ENCODE results near the gene MYADML2. TPM values are rescaled to one million over a fixed set of nuclear protein-coding genes. Genes with fewer than 3 reads are reported as not detected.

The MYADML2 gene
- total RNA-seq, 1 experiment from 2014 or later = 0.22 TPM

DNA sequence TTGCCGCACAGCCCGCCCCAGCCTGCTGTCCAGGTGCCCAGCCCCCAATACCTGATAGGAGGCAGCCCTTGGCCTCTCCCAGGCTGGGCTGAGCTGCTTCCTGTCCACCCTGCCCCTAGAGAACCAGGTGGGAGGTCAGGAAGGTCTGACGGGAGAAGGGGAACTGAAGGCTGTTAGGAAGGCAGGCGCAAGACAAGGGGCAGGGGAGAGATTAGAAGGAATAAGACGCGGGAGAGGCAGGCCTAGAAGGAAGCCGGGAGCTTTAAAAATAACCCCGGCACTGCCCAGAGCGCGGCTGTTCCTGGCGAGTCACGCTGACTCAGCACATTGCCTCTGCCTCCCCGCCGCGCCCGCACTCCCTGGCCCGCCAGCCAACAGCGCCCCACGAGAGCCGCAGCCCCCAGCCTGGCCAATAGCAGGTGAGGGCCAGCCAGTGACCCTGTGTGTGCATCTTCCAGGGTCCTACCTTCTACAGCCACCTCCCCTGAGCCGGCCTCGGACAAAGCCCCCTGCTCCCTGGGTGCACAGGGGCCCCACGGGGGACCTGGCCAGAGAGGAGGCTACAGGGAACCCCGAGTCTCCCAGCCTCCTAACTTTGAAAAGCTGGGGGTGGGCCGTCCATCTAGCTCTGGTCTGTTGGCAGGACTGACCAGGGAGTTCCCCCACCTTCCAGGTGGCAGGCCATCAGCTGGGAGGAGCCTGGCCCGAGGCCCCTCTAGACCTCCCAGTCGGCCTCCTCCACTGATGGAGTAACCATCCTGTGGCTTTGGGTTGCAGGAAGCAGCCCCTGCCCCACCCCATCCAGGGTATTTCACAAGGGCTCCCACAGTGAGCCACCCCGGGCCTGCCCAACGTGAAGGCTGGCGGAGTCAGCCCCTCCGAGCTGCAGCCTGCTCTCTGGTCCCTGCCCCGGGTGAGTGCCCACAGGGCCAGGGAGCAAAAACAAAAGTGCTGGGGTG lies 23.5 kb downstream of the MYADML2 start:
- peak; percentile 84 for DNase-seq

More for the DNA sequence above, 23.5 kb downstream of the MYADML2 start:
- Mint-ChIP-seq H3K4me1 (peaks cover 33 to 35% of the 10 kb centered on the region in 2 experiments), H3K36me3 (ENCODE audit: insufficient read depth in 1 of 3, low read depth in 3 of 3) (peaks cover 12 to 33% (median 25%) of the 10 kb centered on the region in 3 experiments; a peak in 6 of 7 replicates), H3K9me3 (no peaks in the 10 kb centered on the region), H3K27me3 (ENCODE audit: low read depth) (peaks cover under 1% of the 10 kb centered on the region; the same call in 1 of the 2 replicates), H3K27ac (peak overlapping the region; percentile 97 to 99 (median 98)), H3K4me3 (peak overlapping the region; percentile 53 to 79)
- no peak overlapping the region; the same call in 1 of the 2 replicates for H3K14ac ChIP-seq (ENCODE audit: insufficient read depth, low read length)
- no peak overlapping the region for H4K8ac ChIP-seq (replicated peaks; ENCODE audit: insufficient read length, low read depth, low read length)
- no peaks in the 10 kb centered on the region for H3K9me3 ChIP-seq (ENCODE audit: control insufficient read depth, low read depth, low read length)
- H4K91ac ChIP-seq (ENCODE audit: insufficient read length, low read depth, low read length) = no peak overlapping the region
- H2AK5ac ChIP-seq (ENCODE audit: insufficient read length, low read length) = no peak overlapping the region
- TF ChIP-seq, protein P1, sequence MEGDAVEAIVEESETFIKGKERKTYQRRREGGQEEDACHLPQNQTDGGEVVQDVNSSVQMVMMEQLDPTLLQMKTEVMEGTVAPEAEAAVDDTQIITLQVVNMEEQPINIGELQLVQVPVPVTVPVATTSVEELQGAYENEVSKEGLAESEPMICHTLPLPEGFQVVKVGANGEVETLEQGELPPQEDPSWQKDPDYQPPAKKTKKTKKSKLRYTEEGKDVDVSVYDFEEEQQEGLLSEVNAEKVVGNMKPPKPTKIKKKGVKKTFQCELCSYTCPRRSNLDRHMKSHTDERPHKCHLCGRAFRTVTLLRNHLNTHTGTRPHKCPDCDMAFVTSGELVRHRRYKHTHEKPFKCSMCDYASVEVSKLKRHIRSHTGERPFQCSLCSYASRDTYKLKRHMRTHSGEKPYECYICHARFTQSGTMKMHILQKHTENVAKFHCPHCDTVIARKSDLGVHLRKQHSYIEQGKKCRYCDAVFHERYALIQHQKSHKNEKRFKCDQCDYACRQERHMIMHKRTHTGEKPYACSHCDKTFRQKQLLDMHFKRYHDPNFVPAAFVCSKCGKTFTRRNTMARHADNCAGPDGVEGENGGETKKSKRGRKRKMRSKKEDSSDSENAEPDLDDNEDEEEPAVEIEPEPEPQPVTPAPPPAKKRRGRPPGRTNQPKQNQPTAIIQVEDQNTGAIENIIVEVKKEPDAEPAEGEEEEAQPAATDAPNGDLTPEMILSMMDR (conservative IDR thresholded peaks at IDR 0.05) = no peak
- peaks cover 5% of the 10 kb centered on the region for H3K79me1 ChIP-seq (ENCODE audit: insufficient read depth, low read depth, low read length, poor library complexity, severe bottlenecking)
- no peaks in the 10 kb centered on the region for H3K27me3 ChIP-seq (ENCODE audit: insufficient read depth, low read length)
- H3K4ac ChIP-seq (ENCODE audit: low read depth, low read length) = no peak overlapping the region
- H3K23me2 ChIP-seq (ENCODE audit: insufficient read length, low read depth, low read length, poor library complexity, severe bottlenecking) = peaks cover 11% of the 10 kb centered on the region
- H4K20me1 ChIP-seq (ENCODE audit: control insufficient read depth, insufficient read depth, insufficient read length) = no peaks in the 10 kb centered on the region
- peaks cover 22% of the 10 kb centered on the region; the same call in 1 of the 2 replicates for H3K79me2 ChIP-seq (ENCODE audit: insufficient read depth, low read length)
- peaks cover 3% of the 10 kb centered on the region; the same call in 1 of the 2 replicates for H3K4me1 ChIP-seq (ENCODE audit: insufficient read depth, low read length)
- no peak overlapping the region for H3K56ac ChIP-seq (ENCODE audit: insufficient read length, low read depth, low read length)
- H3K18ac ChIP-seq (ENCODE audit: insufficient read length, low read depth, low read length) = no peak overlapping the region
- H2BK120ac ChIP-seq (ENCODE audit: low read depth, low read length, poor library complexity, severe bottlenecking) = no peak overlapping the region
- H3K23ac ChIP-seq (ENCODE audit: insufficient read length, low read depth, low read length) = no peak overlapping the region
- peak overlapping the region; percentile 37 for H3K4me2 ChIP-seq (ENCODE audit: insufficient read depth, insufficient read length, low read length)
- H2BK12ac ChIP-seq (ENCODE audit: insufficient read length, low read depth, low read length) = no peak overlapping the region
- no peak overlapping the region for H3K9ac ChIP-seq (ENCODE audit: extremely low read depth, insufficient read length, low read length)
- WGBS (ENCODE audit: extremely low coverage, insufficient read length, low lambda C conversion rate) = no CpG with 5 or more reads among the region's 32 CpGs
- H2AFZ ChIP-seq (ENCODE audit: low read length) = no peak overlapping the region
- no peak overlapping the region for H2BK5ac ChIP-seq (ENCODE audit: insufficient read length, low read length)
- H2BK20ac ChIP-seq (ENCODE audit: low read depth, low read length, poor library complexity, severe bottlenecking) = no peak overlapping the region
- H3K27ac ChIP-seq (ENCODE audit: insufficient read length, low read depth, low read length) = peak overlapping the region; percentile 17
- no peak overlapping the region for H4K5ac ChIP-seq (ENCODE audit: insufficient read length, low read depth, low read length)
- H3T11ph ChIP-seq (ENCODE audit: low read length) = no peak overlapping the region
- no peak overlapping the region for H2BK15ac ChIP-seq (ENCODE audit: low read depth, low read length)

Data from H9 (cell line).